C4-2B (cell line): Measurements from ENCODE around the gene CRAT.
"Not testable (repeated sequence)": the region's sequence is repeated elsewhere in the genome, so short reads cannot be mapped to it uniquely, and the experiment has no call there.

ENCODE experiments used
- H3K27ac ChIP-seq: fragments of 450-650 bp; 2 replicates; pipeline ENCODE4 v1.5.1; 2017
- CTCF ChIP-seq: fragments of 450-650 bp; conservative IDR thresholded peaks from 2 replicates; pipeline ENCODE4 v1.5.1; 2017; ENCODE audit warnings: mild to moderate bottlenecking
- ZFX ChIP-seq: fragments of 450-650 bp; IDR thresholded peaks from 2 replicates; pipeline ENCODE4 v1.6.1; 2017

The CRAT gene

DNA sequence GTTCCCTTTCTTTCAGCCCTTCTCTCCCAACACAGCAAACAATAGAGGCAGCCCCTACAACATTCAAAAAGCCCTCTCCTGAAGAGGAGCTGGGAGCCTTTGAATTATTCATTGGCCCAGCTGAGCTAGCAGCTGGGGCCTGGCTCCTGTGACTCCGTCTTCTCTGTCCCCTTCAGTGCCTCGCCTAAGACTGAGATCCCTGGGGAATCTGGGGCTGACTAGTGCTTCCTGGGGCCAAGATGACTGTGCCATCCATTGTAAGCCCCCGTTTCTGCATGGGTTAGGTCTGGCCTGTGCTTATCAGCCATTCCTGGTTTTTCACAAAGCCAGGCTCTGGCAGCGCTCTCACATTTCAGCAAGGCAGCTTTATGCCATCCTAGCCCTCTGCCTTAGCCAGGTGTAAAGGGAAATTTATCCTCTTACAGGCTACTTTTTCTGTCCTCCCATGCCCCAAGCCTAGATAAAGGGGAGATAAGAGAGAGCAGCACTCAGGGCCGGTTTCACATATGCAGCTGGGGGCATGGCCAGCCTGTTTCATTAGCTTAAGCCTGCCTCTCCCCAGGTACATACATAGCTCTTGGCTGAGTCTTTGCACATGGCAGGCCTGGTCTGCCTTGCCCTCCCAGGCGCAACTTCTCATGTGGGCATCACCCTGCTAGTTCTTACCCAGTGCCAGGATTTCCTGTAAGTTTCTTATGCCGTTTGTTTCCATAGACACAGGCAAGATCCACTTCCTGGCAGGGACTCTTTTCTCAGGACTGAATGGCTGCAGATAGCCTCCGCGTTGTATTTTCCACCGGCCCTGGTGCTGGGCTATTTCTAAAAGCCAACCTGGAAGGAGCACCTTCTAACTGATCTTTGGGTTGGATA lies 16.4 kb upstream of the CRAT start:
- no peak for TF ChIP-seq ZFX
- H3K27ac ChIP-seq = no peak overlapping the region

- TF ChIP-seq CTCF = no peak
- no peak for TF ChIP-seq ZFX
- H3K27ac ChIP-seq = no peak overlapping the region
Measured at GRCh38 chr9:129125478-129125877, 14.9 kb upstream of the CRAT start.

GRCh38 chr9:129124506-129125069 lies 14.0 kb upstream of the CRAT start:
- no peak for TF ChIP-seq CTCF
- TF ChIP-seq ZFX = no peak

GRCh38 chr9:129122976-129123375 lies 12.4 kb upstream of the CRAT start:
- H3K27ac ChIP-seq = not testable (repeated sequence)

More at GRCh38 chr9:129124506-129125069, 14.0 kb upstream of the CRAT start:
- H3K27ac ChIP-seq = no peak overlapping the region

- no peak for TF ChIP-seq ZFX
- no peak overlapping the region for H3K27ac ChIP-seq
Measured at GRCh38 chr9:129122133-129122532, 11.5 kb upstream of the CRAT start.

- H3K27ac ChIP-seq = no peak overlapping the region
- TF ChIP-seq CTCF (no peak), ZFX (no peak)
Measured at GRCh38 chr9:129121483-129121882, 10.9 kb upstream of the CRAT start.

GRCh38 chr9:129118799-129119198 lies 8.2 kb upstream of the CRAT start:
- TF ChIP-seq CTCF (no peak), ZFX (no peak)

GRCh38 chr9:129113645-129114304 lies 3.2 kb upstream of the CRAT start:
- peak overlapping the region; percentile 57 for H3K27ac ChIP-seq
- TF ChIP-seq CTCF (no peak), ZFX (no peak)

More at GRCh38 chr9:129118799-129119198, 8.2 kb upstream of the CRAT start:
- H3K27ac ChIP-seq = no peak overlapping the region

DNA sequence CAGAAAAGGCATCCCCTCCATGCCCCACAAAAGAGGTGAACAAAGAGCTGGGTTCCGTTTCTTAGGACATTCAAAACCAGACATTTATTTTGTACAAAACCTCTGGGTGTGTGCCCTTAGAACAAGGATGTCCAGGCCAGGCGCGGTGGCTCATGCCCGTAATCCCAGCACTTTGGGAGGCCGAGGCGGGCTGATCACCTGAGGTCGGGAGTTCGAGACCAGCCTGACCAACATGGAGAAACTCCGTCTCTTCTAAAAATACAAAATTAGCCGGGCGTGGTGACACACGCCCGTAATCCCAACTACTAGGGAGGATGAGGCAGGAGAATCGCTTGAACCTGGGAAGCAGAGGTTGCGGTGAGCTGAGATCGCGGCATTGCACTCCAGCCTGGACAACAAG lies 1.9 kb upstream of the CRAT start:
- H3K27ac ChIP-seq = peak overlapping the region; percentile 96
